Stimulated activated CD4-positive, alpha-beta T cell treated with anti-CD3 and anti-CD28 coated beads, Interleukin-12 subunit alpha, Interleukin-12 subunit beta, amount 100 ng/mL, for 48 hours (primary cell): Measurements from ENCODE around the gene C2CD2.

Experiments
- DNase-seq, 3 donors: peaks; one replicate each; pipeline ENCODE4 v3.0.0-alpha.2; 2020; ENCODE audit warnings: low read depth in 2 of 3, low spot score in 1 of 3

Gene C2CD2

GRCh38 chr21:41914965-41915364 lies 38.9 kb downstream of the C2CD2 start:
- no peak for DNase-seq

GRCh38 chr21:41914358-41914757 lies 39.5 kb downstream of the C2CD2 start:
- no peak for DNase-seq

- no peak for DNase-seq
Observed at GRCh38 chr21:41913230-41913629, 40.6 kb downstream of the C2CD2 start.

GRCh38 chr21:41908829-41909228 lies 45.0 kb downstream of the C2CD2 start:
- DNase-seq = no peak

GRCh38 chr21:41907496-41908258 lies 46.1 kb downstream of the C2CD2 start:
- DNase-seq = no peak

GRCh38 chr21:41906770-41907169 lies 47.0 kb downstream of the C2CD2 start:
- no peak for DNase-seq

GRCh38 chr21:41903559-41904351 lies 50.1 kb downstream of the C2CD2 start:
- DNase-seq = no peak

- no peak for DNase-seq
Observed at GRCh38 chr21:41902946-41903345, 50.9 kb downstream of the C2CD2 start.

GRCh38 chr21:41901782-41902181 lies 52.0 kb downstream of the C2CD2 start:
- no peak for DNase-seq

GRCh38 chr21:41901099-41901498 lies 52.7 kb downstream of the C2CD2 start:
- DNase-seq = peak in 2 of 3 donors; percentile 27 to 34

- DNase-seq = no peak
Observed at GRCh38 chr21:41900401-41900800, 53.4 kb downstream of the C2CD2 start.

GRCh38 chr21:41899426-41900202 lies 54.2 kb downstream of the C2CD2 start:
- peak; percentile 37 to 63 (median 50) for DNase-seq

- DNase-seq = no peak
Observed at GRCh38 chr21:41898998-41899397, 54.8 kb downstream of the C2CD2 start.

- no peak for DNase-seq
Observed at GRCh38 chr21:41897700-41898099, 56.1 kb downstream of the C2CD2 start.

- DNase-seq = no peak
Observed at GRCh38 chr21:41897047-41897669, 56.7 kb downstream of the C2CD2 start.

- peak in 2 of 3 donors; percentile 16 to 23 for DNase-seq
Observed at GRCh38 chr21:41895643-41896493, 58.0 kb downstream of the C2CD2 start.

- DNase-seq = no peak
Observed at GRCh38 chr21:41894922-41895557, 58.8 kb downstream of the C2CD2 start.

- DNase-seq = no peak
Observed at GRCh38 chr21:41894511-41894910, 59.3 kb downstream of the C2CD2 start.

GRCh38 chr21:41892726-41893125 lies 61.1 kb downstream of the C2CD2 start:
- no peak for DNase-seq

- no peak for DNase-seq
Observed at GRCh38 chr21:41891132-41891531, 62.7 kb downstream of the C2CD2 start.
